Suprapubic skin (tissue), 4 donors: ENCODE data around the gene DSCAML1. TPM values are rescaled to one million over a fixed set of nuclear protein-coding genes. Genes with fewer than 3 reads are reported as not detected.

Experiments used
- DNase-seq, 2 donors: peaks; one replicate each; pipeline ENCODE4 v3.0.0-alpha.2; 2019; ENCODE audit warnings: low spot score in 2 of 2
- H3K27ac ChIP-seq: fragments of 200-600 bp; sonication (generic); one replicate; pipeline ENCODE4 v1.5.1; 2019
- H3K27me3 ChIP-seq: fragments of 200-600 bp; sonication (generic); one replicate; pipeline ENCODE4 v1.5.1; 2019
- H3K36me3 ChIP-seq: fragments of 200-600 bp; sonication (generic); one replicate; pipeline ENCODE4 v1.5.1; 2019
- H3K4me1 ChIP-seq: fragments of 200-600 bp; sonication (generic); one replicate; pipeline ENCODE4 v1.5.1; 2019
- H3K4me3 ChIP-seq: fragments of 200-600 bp; sonication (generic); one replicate; pipeline ENCODE4 v1.5.1; 2019; ENCODE audit warnings: mild to moderate bottlenecking
- H3K9me3 ChIP-seq: fragments of 200-600 bp; sonication (generic); one replicate; pipeline ENCODE4 v1.5.1; 2019
- CTCF ChIP-seq, 2 donors: fragments of 200-600 bp in 1 of 2; fragments of 450-650 bp in 1 of 2; sonication (generic) in 1 of 2; IDR thresholded peaks; one replicate each; pipeline ENCODE4 v1.5.1; 2016 to 2019; ENCODE audit warnings: antibody characterized with exemption in 2 of 2, mild to moderate bottlenecking in 1 of 2, moderate library complexity in 1 of 2
- EP300 ChIP-seq: sonication (generic); formaldehyde crosslinking; IDR thresholded peaks from one replicate; pipeline ENCODE4 v1.6.1; 2017; ENCODE audit warnings: antibody characterized with exemption
- POLR2A ChIP-seq, 2 donors: fragments of 450-650 bp; IDR thresholded peaks; one replicate each; pipeline ENCODE4 v1.6.1; 2017; ENCODE audit warnings: antibody characterized with exemption in 2 of 2, mild to moderate bottlenecking in 2 of 2, moderate library complexity in 2 of 2
- POLR2AphosphoS5 ChIP-seq, 3 donors: sonication (generic); formaldehyde crosslinking; IDR thresholded peaks; one replicate each; pipeline ENCODE4 v1.6.1; 2017; ENCODE audit warnings: antibody characterized with exemption in 3 of 3
- WGBS: methylation state at CpG from one replicate; pipeline ENCODE4 v1.1.5; 2018; 5-methylcytosine and 5-hydroxymethylcytosine counted together
- total RNA-seq, 4 donors: library from RNA; depleted of rRNA; stranded (reverse); fragments of >200 nt; gene quantifications; one replicate each; pipeline ENCODE4 v1.1.0, GENCODE V29; 2016

The DSCAML1 gene
- total RNA-seq, 4 donors from 2014 or later: 0.11 to 0.24 (median 0.21) TPM; not detected in 1

DNA sequence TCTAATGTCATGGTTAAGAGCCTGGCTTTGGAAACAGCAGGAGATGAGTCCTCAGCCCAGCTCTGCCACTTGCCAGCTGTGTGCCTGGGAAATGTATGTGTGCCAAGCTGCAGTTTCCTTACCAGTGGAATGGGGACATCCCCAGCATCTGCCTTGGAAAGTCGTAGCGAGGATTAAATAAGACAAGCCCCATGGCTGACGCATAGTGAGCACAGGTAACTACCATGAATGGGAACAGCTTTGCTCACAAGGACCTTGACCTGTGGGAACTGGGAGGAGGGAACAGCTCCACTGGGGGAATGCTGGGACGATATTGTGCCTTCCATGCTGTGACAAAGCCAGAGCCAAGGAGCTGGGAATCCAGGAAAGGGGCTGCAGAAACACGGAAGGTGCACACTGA, 2.6 kb upstream of the DSCAML1 start:
- WGBS: 50% methylated on average over 5 of the region's 5 CpGs

DNA sequence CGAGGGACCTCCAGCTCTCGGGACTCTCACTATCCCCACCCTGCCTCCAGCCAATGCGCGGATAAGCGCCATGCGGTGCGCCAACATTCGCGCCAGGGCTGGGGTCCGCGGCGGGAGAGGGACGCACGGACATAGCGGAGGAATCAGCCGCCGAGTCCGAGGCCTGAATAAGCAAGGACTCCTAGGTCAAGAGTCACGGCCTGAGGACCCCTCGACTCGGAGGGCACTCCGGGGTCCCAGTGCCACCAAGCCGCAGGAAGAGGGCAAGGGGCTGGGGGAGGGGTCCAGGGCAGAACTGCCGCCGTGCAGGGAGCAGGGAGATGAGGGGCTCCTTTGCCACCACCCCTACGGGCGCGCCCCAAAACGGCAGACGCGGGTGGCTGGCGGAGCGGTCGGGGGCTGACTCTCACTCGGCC, 552 bp downstream of the DSCAML1 start:
- Histone ChIP-seq H3K9me3 (no peaks in the 10 kb centered on the region), H3K27me3 (peaks cover 67% of the 10 kb centered on the region), H3K4me3 (peak overlapping the region; percentile 55), H3K36me3 (no peaks in the 10 kb centered on the region), H3K4me1 (peaks cover 23% of the 10 kb centered on the region), H3K27ac (no peak overlapping the region)
- WGBS: 2% methylated on average over 18 of the region's 35 CpGs
- no peak for TF ChIP-seq POLR2A (IDR thresholded peaks at IDR 0.05)
- TF ChIP-seq EP300: no peak
- TF ChIP-seq CTCF (IDR thresholded peaks at IDR 0.05): no peak
- TF ChIP-seq POLR2AphosphoS5 (IDR thresholded peaks at IDR 0.05): no peak
- no peak for DNase-seq

More for the DNA sequence above, 2.6 kb upstream of the DSCAML1 start:
- no peak for DNase-seq
- H3K9me3 ChIP-seq: no peaks in the 10 kb centered on the region
- H3K27ac ChIP-seq: no peak overlapping the region
- TF ChIP-seq EP300: no peak
- no peak for TF ChIP-seq POLR2A (IDR thresholded peaks at IDR 0.05)
- H3K4me3 ChIP-seq: no peak overlapping the region
- H3K36me3 ChIP-seq: no peaks in the 10 kb centered on the region
- H3K4me1 ChIP-seq: peaks cover 23% of the 10 kb centered on the region
- H3K27me3 ChIP-seq: peaks cover 41% of the 10 kb centered on the region

GRCh38 chr11:117795638-117796455, 1.2 kb downstream of the DSCAML1 start:
- Histone ChIP-seq H3K4me3 (peak overlapping the region; percentile 55), H3K4me1 (peaks cover 23% of the 10 kb centered on the region), H3K27me3 (peaks cover 67% of the 10 kb centered on the region), H3K36me3 (no peaks in the 10 kb centered on the region), H3K27ac (no peak overlapping the region), H3K9me3 (no peaks in the 10 kb centered on the region)
- 14% methylated on average over 30 of the region's 53 CpGs for WGBS
- no peak for TF ChIP-seq POLR2AphosphoS5 (IDR thresholded peaks at IDR 0.05)
- TF ChIP-seq POLR2A (IDR thresholded peaks at IDR 0.05): no peak
- no peak for TF ChIP-seq CTCF (IDR thresholded peaks at IDR 0.05)
- no peak for DNase-seq

GRCh38 chr11:117794772-117795629, 2.0 kb downstream of the DSCAML1 start:
- DNase-seq: no peak
- 52% methylated on average over 27 of the region's 29 CpGs for WGBS

GRCh38 chr11:117794135-117794534, 2.9 kb downstream of the DSCAML1 start:
- Histone ChIP-seq H3K27me3 (peaks cover 62% of the 10 kb centered on the region), H3K4me1 (peaks cover 23% of the 10 kb centered on the region), H3K4me3 (no peak overlapping the region), H3K36me3 (no peaks in the 10 kb centered on the region), H3K27ac (no peak overlapping the region), H3K9me3 (no peaks in the 10 kb centered on the region)
- TF ChIP-seq POLR2AphosphoS5 (IDR thresholded peaks at IDR 0.05): no peak
- no peak for TF ChIP-seq EP300
- no peak for TF ChIP-seq CTCF (IDR thresholded peaks at IDR 0.05)
- no peak for TF ChIP-seq POLR2A (IDR thresholded peaks at IDR 0.05)
- 78% methylated on average over 10 of the region's 10 CpGs for WGBS
- no peak for DNase-seq

More at GRCh38 chr11:117794772-117795629, 2.0 kb downstream of the DSCAML1 start:
- H3K4me1 ChIP-seq: peaks cover 23% of the 10 kb centered on the region
- no peak overlapping the region for H3K4me3 ChIP-seq
- peaks cover 67% of the 10 kb centered on the region for H3K27me3 ChIP-seq
- no peak for TF ChIP-seq POLR2AphosphoS5 (IDR thresholded peaks at IDR 0.05)
- no peak for TF ChIP-seq POLR2A (IDR thresholded peaks at IDR 0.05)
- TF ChIP-seq EP300: no peak
- TF ChIP-seq CTCF (IDR thresholded peaks at IDR 0.05): no peak
- no peak overlapping the region for H3K27ac ChIP-seq
- H3K9me3 ChIP-seq: no peaks in the 10 kb centered on the region
- H3K36me3 ChIP-seq: no peaks in the 10 kb centered on the region
